HK-2 (cell line): Measurements from ENCODE around the gene YJU2.
"Not testable (repeated sequence)": the region's sequence is repeated elsewhere in the genome, so short reads cannot be mapped to it uniquely, and the experiment has no call there.

Experiments used
- DNase-seq: peaks from one replicate; pipeline ENCODE4 v3.0.0-alpha.2; 2018; ENCODE audit not compliant: unreplicated experiment

Gene YJU2

DNA sequence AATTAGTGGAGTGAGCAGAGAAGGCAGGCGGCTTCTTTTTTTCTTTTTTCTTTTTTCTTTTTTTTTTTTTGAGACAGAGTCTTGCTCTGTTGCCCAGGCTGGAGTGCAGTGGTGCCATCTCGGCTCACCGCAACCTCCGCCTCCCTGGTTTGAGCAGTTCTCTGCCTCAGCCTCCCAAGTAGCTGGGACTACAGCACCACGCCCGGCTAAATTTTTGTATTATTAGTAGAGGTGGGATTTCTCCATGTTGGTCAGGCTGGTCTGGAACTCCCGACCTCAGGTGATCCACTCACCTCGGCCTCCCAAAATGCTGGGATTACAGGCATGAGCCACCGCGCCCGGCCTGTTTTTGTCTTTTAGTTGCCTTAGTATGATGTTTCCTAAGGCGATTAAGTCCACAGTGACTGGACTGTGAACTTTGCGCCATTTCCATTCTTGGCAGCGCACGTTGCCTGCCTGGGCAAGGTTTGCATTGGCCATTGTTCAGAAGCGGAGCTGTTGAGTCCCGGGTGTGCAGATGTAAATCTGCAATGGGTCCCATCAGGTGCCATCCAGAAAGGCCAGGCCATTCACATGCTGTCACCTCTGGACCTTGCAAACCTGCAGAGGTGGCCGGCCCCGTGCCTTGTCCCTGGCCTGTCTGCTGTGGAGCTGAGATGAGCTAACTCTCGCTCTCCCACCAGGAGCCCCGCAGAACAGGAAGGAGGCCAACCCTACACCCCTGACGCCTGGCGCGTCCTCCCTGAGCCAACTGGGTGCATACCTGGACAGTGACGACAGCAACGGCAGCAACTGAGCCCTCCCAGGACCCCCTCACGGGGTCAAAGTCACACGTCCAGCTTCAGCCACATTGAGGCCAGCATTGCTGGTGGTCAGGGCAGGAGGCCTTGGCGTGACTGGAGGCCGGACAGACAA is 21.3 kb downstream of the YJU2 start:
- DNase-seq = no peak

DNA sequence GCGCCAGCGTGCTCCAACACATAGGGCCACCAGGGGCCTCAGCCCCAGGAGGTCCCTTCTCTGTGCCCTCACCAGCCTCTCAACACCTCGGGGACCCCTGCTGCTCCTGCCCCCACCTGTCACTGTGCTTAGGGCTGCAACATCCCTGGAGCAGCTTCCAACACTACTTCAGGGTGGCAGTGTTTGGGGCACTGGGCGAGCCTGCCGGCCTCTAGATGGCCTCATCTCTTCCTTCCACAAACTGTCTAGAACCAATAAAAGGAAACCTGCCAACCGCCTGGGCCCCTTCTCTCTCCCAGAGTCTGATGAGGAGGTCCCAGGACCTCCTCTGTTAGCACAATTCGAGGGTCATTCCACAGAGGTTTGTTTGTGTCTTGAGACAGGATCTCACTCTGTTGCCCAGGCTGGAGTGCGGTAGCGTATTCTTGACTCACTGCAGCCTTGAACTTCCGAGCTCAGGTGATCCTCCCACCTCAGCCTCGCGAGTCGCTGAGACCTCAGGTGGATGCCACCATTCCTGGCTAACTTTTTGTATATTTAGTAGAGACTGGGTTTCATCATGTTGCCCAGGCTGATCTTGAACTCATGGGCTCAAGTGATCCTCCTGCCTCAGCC is 22.0 kb downstream of the YJU2 start:
- DNase-seq = no peak

DNA sequence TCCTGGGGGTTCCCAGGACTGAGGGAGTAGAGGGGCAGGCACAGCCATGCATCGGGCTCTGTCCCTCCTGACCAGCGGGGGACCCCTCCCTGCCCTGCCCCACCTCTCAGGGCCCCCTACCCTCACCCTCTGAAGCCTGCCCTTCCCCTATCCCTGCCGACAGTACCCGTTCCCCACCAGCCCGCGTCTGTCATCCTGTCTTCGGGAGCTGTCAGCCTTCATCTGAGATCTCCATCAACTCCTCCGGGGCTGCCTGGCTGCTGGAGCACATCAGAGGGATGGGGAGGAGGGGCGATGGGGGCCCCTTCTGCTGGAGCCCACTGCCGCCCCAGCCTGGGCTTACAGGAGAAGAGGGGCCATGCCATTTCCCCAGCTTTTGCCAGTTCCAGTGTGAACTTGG is 26.0 kb downstream of the YJU2 start:
- DNase-seq = no peak

DNA sequence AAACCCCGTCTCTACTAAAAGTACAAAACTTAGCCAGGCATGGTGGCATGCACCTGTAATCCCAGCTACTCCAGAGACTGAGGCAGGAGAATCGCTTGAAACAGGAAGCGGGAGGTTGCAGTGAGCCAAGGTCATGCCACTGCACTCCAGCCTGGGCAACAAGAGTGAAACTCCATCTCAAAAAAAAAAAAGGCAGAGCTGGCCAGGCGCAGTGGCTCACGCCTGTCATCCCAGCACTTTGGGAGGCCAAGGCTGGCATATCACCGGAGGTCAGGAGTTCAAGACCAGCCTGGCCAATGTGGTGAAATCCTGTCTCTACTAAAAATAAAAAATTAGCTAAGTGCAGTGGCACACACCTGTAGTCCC is 27.4 kb downstream of the YJU2 start:
- not testable (repeated sequence) for DNase-seq

DNA sequence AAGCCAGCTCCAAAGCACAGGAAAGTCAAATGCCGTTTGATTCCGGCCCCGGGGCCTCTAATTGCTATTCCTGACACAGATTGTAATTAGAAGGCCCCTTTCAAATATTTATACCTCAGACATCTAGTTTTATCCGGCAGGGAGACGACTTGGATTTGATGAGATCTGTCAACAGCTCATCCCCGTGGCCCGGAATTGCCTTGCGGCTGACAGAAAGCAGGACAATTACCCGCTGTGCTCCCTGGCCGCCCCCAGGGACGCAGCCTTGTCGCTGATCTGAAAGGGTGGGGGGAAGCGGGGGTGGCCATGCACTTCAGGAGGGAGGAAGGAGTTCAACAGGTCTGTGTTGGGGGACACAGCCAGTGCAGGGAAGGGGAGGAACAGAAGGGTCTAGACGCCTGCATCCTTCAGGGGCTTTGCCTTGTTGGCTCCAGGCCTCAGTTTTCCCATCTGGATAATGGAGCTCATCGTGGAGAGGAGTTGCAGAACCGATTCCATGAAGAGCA is 30.4 kb downstream of the YJU2 start:
- DNase-seq = no peak

DNA sequence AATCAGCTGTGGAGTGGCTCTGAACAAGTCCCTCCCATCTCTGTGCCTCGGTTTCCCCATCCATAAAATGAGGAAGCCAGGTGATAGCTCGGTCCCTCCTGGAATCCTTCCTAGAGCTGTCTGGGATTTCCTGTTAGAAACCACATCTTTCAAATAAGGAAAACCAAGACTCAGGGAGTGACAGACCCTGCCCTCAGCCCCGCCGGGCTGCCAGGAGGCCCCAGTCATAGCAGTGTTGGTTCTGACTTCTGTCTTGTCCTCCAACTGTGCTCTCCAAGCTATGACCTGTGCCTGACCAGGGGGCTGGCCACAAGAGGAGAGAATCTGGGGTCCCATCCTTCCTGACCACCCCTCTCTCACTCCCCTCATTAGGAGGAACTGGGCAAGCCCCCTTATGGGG is 31.1 kb downstream of the YJU2 start:
- no peak for DNase-seq

DNA sequence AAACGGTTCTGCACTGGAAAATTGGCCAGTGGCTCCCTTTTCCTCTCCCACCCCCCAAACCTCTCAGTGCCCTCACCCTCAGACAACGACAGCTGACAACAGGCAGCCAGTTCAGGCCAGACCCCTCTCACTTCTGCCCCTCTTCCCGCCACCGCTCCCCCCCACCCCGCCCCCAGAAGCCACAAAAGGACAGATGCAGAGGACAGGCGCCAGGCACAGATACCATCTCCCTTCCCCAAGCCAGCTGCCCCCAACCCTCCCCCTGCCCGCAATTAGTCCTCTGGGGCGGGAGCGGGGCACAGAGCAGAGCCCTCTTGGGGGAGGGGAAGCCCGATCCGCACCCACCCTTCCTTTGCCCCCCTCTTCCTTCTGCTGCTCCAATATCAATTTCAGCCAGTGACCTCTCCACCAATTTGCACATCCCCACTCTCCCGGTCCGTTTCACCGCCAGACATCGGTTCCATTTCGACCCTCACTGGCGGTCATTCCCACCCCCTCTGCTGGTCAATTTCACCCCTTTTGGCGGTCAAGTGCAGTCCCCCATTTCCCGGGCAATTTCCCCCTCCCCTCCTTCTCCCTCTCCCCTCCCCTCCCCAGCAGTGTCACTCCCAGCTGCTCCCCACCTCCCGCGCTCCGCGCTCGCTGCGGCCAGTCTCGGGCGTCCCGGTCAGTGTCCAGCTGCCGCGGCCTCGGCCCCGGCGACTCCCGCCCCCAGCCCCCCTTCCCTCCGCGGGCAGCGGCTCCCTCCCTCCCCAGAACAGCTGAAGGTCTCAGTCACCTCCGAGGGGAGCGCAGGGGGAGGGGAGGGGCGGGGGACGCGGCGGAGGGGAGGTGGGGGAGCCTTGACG is 31.8 kb downstream of the YJU2 start, which contains the start of gene SHD:
Gene SHD, plus strand, starts transcription at position 848 of the 848 bp plus-strand sequence. CDS start 798 bp downstream, outside the sequence.
- no peak for DNase-seq

DNA sequence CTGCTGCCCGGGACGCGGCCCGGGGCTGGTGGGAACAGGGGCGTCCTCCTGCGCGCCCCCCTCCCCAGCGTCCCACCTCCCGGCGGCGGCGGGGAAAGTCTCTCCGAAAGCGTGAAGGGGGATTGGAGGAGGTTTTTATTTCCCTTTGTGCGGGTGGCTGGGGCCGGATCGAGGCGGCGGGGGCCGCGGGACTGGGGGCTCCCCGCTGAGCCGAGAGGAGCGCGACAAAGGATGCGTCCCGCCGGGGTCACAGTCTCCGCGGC is 32.3 kb downstream of the YJU2 start:
- DNase-seq = no peak

DNA sequence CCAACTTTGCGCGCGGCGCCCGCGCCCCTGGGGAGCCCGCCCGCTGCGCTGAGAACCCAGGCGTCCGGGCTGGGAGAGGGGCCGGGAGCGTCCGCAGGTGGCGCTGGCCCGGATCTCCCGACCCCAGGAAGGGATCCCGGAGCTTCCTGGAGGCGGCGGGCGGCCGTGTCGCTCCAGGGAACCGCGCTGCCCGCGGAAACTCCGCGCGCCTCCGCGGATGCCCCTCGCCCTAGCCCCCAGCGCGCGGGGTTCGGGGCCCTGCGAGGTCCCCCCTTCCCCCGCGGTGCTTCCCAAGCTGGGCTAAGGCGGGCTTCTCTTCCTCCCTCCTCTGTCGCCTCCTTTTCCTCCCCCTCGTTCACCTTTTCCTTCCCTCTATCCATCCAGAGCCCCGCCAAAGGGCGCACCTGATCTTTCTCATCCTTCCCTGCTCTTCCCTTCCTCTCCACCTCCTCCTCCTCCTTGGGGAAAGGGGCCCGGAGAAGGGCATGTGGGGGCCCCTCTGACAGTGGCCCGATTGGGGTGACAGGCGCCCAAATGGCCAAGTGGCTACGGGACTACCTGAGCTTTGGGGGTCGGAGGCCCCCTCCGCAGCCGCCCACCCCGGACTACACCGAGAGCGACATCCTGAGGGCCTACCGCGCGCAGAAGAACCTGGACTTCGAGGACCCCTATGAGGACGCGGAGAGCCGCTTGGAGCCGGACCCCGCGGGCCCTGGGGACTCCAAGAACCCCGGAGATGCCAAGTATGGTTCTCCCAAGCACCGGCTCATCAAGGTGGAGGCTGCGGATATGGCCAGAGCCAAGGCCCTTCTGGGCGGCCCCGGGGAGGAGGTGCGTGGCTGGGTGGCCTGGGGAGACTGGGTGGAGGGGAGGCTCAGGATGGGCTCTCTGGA is 32.9 kb downstream of the YJU2 start:
- no peak for DNase-seq

DNA sequence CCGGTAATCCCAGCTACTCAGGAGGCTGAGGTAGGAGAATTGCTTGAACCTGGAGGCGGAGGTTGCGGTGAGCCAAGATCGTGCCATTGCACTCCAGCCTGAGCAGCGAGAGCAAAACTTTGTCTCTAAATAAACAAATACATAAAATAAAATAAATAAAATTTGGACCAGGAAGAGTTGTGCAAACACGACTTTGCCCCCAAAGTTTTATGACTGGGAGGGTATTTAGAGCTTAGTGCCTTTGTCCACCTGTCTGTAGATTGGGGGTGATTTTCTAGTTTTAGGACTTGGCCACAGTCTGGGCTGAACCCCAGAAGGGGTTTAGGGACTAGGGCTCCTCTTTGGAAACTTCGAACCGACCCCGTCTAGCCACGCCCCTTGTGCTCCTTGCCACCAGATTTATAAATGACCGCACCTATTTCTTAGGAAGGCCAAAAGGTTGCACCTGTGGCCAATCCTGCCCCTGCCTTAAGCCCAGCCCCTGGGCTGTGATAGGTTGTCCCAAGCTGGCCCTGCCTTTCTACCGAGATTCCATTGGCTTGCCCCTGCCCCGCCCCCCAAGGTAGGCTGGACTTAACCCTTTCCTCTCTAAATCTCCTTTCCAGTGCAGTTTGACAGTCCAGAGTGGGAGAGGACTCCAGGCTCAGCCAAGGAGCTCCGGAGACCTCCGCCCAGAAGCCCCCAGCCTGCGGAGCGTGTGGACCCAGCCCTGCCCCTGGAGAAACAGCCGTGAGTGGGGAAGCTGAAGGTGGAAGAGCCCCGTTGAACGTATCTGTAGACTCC is 37.5 kb downstream of the YJU2 start:
- no peak for DNase-seq

DNA sequence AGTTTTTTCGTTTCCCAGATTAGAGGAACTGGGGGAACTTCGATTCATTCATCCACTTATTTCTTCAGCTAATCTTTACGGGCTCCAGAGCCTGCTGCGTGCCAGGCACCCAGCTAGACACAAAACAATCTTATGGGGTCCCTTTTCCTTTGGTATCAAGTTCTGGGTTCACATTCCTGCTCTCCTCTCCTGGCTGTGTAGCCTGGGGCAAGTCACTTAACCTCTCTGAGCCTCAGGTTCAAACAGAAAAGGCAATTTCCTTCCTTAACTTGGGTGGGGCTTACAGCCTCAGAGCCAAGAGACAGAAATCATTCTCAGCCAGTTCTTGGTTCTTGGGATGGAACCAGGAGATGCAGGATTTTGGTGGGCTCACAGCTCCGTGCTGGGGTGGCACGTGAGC is 38.1 kb downstream of the YJU2 start:
- DNase-seq = no peak

DNA sequence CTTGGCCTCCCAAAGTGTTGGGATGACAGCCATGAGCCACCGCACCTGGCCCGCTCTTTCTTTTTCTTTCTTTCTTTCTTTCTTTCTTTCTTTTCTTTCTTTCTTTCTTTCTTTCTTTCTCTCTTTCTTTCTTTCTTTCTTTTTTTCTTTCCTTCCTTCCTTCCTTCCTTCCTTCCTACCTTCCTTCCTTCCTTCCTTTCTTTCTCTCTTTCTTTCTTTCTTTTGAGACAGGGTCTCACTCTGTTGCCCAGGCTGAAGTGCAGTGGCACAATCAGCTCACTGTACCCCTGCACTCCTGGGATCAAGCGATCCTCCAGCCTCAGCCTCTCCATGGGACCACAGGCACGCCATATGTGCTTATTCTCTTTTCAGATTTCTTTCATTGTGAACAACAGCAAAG is 39.3 kb downstream of the YJU2 start:
- DNase-seq = not testable (repeated sequence)

DNA sequence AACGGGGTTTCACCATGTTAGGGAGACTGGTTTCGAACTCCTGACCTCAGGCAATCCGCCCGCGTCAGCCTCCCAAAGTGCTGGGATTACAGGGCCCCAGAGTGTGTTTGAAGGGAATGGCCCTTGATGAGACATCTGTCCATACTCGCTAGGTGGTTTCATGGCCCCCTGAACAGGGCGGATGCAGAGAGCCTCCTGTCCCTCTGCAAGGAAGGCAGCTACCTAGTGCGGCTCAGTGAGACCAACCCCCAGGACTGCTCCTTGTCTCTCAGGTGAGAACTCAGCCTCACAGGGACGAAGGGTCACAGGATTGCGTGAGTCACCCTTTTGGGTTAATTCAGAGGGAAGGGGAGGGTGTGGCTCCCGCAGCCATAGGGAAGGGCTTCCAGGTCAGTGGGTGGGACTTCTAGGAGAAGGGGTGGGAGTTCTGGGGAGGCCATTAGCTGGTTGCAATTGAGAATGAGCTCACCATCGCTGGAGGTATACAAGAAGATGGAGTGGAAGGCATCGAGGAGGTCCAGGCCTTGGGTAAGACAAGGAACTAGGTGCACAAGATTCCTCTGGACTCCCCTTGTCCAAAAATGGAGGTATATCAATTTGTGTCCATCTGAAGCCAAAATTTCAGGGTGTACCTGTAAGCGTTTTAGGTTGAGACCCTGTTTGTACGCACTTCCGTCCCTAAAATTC is 41.4 kb downstream of the YJU2 start:
- DNase-seq = no peak

DNA sequence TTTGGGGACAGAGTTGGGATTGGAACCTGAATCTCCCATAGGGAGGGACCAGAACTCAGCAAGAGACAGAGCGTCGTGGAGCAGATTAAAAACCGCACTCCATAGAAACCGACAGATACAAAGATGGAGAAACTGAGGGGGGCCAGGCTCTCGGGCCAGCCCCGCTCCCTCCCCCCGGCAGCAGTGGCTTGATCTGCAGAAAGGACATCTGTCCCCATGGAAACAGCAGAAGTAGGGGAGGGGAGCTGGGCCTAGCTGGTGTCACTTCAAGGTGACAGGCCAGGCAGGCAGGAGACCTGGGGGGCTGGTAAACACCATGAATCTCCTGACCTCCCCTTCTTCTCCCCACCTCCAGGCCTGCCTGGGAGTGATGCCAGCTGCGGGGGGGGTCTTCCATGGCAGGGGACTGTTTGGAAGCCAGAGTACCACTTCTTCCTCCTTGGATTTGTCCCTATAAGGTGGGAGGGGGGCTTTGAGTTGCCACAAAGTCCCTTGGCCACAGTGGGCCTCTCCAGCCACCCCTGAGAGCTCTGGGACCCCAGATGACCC is 44.4 kb downstream of the YJU2 start:
- DNase-seq = no peak

DNA sequence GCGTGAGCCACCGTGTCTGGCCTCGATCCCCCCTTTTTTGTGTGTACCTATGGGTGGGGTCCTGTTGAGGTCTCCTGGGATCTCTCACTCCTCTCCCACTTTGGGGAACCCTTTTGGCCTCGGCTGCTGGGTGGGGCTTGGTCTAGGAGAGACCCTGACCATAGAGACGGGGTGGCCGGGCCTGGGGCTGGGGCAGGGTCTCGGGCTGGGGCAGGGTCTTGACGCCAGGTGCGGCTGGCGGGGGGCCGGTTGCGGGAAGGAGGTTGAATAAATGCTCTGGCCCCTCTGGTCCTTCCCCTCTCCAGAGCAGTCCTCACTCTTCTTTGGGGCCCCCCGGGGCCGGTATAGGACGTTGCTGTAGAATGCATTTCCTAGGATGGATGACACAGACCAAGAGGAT is 45.6 kb downstream of the YJU2 start:
- DNase-seq = no peak

DNA sequence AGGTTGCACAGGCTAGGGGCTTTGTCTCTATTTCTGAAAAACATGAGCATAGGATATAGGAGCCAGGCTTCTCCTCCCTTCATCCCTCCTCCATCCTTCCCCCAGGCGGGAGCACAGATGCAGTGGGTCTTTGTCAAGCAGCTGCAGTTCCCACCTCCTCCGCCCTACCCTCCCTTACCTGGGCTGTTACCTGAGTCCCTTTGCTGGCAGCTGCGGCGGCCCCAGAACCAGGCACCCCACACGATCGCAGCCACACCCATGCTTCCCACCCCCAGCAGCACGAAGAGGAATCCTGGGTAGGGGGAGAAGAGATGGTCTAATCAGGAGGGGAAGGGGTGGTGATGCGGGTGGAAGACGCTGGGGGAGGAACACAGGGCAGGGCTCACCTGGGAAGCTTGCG is 47.5 kb downstream of the YJU2 start:
- no peak for DNase-seq

DNA sequence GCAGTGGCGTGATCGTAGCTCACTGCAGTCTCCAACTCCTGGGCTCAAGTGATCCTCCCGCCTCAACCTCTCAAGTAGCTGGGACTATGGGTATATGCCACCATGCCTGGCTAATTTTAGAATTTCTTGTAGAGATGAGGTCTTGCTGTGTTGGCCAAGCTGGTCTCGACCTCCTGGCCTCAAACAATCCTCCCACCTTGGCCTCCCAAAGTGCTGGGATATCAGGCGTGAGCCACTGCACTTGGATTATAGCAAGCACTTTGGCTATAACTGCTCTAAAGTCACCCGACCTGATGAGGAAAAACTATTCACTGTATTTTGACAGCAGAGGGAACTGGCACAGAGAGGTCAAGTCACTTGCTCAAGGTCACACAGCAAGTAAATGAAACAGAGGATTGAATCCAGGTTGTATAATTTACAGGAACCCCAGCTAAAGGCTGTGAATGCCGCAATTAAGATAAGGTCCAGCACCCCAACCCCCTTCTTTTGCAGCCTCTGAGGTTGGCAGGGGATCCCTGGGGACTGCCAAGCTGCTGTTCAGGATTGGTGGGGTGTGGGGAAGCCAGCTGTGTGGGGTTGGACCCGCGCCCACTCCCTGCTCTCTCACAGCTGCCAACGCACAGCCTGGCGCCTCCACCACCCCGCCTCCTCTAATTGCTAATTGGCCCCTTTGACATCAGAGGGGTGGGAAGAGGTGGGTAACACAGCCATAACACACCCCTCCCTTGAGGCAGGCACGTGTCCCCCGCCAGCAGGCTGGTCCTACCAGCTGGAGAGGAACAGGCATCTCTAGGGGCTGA is 49.3 kb downstream of the YJU2 start:
- no peak for DNase-seq

DNA sequence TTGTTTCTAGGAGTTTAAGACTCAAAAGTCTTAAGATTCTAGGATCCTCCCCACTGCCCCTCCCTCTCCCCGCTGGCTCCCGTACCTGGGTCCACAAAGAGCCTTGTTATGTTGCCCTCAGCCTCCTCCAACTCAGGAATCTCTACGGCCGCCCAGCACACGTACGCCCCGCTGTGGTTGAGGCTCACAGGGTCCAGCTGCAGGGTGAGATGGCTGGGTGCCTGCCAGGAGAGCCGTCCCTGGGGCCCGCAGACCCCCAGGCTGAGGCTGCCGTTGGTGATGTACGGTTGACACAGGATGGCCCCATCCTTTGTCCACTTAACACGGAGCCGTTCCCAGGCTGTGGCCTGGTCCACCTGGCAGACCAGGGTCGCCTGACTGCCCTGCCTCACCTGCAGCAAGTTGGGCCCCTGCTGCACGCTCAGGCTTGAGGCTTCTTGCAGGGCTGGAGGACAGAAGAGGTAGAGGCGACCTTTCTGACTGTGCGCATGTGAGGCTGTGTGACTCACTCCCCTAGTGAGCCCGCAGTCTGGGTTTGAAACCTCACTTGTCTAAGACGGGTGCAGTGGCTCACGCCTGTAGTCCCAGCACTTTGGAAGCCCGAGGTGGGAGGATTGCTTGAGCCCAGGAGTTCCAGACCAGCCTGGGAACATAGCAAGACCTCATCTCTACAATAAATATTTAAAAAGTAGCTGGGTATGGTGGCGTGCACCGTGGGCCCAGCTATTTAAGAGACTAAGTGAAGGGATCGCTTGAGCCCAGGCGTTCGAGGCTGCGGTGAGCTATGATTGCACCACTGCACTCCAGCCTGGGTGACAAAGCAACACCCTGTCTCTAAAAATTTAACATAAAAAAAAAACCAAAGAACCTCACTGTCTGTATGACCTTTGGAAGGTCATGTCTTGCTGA is 51.3 kb downstream of the YJU2 start:
- no peak for DNase-seq
